ENCODE data around the gene ZFR.
"Not testable (repeated sequence)": the region's sequence is repeated elsewhere in the genome, so short reads cannot be mapped to it uniquely, and the experiment has no call there.

The ZFR gene

DNA sequence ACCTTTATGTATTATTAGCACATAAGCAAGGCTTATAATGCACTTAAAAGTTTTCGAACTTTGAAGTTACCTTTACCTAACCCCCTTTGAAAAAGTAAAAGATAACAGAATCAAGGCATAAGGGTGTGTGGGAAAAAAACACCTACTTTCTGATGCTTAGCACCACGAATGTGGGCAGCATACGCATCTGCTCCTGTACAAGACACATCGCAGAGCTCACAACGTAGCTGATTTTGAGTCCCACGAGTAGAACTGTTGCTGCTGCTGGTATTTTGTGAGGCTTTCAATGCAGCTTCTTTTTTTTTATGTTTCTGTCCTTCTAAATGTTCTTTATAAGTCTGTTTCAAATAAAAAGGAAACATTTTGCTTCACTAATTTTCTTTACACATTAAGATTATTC is 40.8 kb downstream of the ZFR start:
- no peak for DNase-seq

DNA sequence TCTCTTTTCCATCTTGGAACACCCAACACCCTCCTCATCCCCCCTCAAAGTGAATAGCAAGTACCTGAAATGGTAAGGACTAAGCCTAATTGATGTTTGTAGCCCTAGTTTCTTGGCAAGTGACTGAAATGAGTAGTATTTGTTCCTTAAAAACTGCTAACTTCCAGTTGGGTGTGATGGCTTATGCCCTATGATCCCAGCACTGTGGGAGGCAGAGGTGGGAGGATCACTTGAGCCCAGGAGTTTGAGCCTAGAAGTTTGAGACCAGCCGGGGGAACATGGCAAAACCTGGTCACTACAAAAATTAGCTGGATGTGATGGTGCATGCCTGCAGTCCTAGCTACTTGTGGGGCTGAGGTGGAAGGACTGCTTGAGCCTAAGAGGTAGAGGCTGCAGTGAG is 44.1 kb downstream of the ZFR start:
- DNase-seq = no peak

DNA sequence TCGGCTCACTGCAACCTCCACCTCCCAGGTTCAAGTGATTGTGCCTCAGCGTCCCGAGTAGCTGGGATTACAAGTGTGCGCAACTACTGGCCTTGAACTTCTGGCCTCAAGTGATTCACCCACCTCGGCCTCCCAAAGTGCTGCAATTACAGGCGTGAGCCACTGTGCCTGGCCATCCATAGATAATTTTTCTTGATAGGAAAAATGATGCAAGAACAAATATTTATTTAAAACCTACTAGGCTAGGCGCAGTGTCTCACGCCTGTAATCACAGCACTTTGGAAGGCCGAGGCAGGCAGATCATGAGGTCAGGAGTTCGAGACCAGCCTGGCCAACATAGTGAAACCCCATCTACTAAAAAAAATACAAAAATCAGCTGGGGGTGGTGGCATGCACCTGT is 45.8 kb downstream of the ZFR start:
- not testable (repeated sequence) for DNase-seq

GRCh38 chr5:32394981-32395380 is 49.6 kb downstream of the ZFR start:
- DNase-seq = no peak

DNA sequence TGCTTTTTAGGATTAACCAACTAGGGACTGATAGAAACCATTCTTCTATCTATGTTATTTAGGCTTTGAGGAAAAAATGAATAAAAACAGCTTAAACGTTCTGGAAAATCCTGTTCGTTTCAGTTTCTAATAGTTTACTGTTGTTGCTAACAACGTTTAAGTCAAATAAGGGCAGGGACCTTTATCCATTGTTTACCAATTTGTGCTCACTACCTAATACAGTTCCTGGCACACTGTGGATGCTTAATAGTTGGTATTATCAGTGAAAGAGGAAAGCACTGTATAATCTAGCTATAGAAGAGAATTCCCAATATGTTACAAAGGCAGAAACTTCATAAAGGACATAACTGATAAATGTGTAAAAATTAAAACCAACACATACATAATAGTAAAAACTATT is 52.5 kb downstream of the ZFR start:
- DNase-seq = no peak

- no peak for DNase-seq
Measured at GRCh38 chr5:32390819-32391591, 53.5 kb downstream of the ZFR start.

GRCh38 chr5:32388432-32389129 is 56.0 kb downstream of the ZFR start:
- DNase-seq = no peak

DNA sequence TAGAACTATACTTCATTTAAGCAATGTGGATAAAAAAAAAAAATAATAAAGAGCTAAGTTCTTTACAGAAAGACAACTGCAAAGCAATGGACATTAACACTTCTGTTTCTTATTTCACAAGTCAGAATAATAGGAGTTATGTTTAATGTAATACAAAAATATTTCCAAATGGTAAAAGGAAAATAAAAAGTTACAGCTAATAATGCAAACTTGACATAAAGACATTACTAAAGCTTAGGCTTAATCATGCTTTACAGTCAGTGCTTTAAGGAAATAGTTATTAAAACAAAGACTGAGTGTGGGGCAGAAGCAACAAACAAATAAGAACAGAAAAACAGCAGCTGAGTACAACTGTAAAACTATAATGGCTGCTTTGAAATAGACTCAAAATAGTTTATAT is 56.7 kb downstream of the ZFR start:
- no peak for DNase-seq

GRCh38 chr5:32387211-32387610 is 57.3 kb downstream of the ZFR start:
- DNase-seq = no peak

DNA sequence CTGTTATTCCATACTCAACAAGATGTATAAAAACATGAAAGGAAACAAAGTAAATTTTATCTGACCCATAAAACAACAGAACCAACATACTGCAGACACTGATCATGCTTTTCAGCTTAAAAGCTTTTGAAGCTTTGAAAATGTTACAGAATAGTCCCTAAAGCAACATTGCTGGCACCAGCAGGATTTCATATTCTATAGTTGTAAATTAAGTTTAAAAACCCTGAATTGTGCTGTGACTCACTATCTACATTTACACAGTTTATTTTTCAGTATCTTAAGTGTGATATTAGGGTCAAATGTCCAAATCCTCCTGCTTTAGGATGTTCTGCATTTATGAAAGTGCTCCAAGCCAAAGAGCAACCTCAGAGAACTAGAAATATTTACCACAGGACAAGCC is 59.9 kb downstream of the ZFR start:
- no peak for DNase-seq

GRCh38 chr5:32383586-32383985 is 61.0 kb downstream of the ZFR start:
- no peak for DNase-seq

GRCh38 chr5:32383065-32383464 is 61.5 kb downstream of the ZFR start:
- no peak for DNase-seq

DNA sequence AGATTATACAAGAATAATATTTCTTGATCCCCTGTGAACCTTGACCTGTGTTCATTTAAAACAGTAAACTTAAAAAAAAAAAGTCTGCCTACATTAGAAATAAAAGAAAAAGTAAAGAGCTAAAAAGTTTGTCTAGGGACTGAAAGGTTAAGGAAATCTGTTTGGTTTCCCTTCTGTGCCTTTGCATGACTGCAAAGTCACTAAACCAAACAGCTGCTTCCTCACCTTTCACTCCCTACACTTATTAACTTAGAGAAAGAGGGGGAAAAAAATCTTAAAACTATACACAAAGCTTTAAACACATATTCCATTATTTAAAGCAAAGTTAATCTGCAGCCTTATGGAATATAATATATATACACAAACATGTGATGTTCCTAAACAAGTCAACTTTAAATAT is 65.1 kb downstream of the ZFR start:
- no peak for DNase-seq

- no peak for DNase-seq
Measured at GRCh38 chr5:32378966-32379365, 65.6 kb downstream of the ZFR start.

DNA sequence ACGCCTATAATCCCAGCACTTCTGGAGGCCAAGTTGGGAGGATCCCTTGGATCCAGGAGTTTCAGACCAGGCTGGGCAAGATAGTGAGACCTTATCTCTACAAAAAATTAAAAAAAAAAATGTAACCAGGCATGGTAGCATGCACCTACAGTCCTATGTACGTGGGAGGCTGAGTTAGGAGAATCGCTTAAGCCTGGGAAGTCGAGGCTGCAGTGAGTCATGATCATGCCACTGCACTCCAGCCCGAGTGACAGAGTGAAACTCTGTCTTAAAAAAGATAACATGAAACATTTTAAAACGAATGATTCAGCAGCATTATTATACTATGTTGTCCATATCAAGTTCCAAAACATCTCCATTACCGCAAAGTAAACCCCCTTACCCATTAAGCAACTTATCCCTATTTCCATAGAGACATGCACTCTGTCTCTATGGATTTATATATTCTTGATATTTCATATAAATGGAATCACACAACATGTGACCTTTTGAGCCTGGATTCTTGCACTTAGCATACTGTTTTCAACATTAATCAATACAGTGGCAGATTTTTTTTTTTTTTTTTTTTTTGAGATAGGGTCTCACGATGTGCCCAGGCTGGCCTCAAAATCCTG is 74.9 kb downstream of the ZFR start:
- DNase-seq = no peak

- no peak for DNase-seq
Measured at GRCh38 chr5:32369032-32369431, 75.5 kb downstream of the ZFR start.

DNA sequence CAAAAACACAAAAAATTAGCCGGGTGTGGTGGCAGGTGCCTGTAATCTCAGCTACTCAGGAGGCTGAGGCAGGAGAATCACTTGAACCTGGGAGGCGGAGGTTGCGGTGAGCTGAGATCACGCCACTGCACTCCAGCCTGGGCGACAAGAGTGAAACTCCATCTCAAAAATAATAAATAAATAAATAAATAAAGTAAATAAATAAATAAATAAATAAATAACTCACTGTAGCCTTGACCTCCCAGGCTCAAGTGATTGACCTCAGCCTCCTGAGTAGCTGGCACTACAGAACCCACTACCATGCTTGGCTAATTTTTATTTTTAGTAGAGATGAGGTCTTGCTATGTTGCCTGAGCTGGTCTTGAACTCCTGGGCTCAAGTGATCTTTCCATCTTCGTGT is 77.3 kb downstream of the ZFR start:
- DNase-seq = not testable (repeated sequence)

- DNase-seq = no peak
Measured at GRCh38 chr5:32365623-32366022, 78.9 kb downstream of the ZFR start.

DNA sequence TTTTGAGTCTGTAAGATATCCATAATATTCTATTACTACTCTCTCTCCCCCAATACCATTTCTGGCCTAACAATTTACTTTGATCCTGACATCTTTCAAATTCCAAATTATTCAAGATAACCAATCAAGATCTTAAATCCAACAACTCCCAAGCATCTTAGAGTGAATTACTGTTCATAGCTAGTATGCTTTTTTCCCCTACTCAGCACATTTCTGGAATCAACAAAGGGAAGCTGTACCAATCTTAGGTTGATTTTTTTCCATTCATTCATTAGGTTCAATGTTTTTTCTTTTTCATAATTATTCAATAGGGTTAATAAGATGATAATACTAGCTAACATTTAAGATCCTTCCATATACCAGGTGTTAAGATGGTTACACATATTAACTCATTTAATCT is 81.5 kb downstream of the ZFR start:
- DNase-seq = no peak

- DNase-seq = no peak
Measured at GRCh38 chr5:32362527-32362926, 82.0 kb downstream of the ZFR start.

DNA sequence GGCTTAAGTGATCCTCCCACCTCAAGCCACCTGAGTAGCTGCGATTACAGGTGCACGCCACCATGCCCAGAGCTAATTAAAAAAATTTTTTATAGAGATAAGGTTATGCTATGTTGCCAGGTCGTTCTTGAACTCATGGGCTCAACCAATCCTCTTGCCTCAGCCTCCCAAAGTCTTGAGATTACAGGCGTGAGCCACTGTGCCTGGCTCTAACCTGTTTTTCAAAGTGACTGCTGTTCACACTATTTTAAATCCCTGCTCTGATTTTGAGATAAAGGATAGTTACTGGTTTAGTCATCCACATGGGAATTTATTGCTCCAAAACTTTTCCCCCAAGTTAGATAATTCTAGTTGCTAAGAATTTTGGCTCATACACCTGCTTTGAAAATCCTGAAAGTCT is 83.6 kb downstream of the ZFR start:
- DNase-seq = no peak

DNA sequence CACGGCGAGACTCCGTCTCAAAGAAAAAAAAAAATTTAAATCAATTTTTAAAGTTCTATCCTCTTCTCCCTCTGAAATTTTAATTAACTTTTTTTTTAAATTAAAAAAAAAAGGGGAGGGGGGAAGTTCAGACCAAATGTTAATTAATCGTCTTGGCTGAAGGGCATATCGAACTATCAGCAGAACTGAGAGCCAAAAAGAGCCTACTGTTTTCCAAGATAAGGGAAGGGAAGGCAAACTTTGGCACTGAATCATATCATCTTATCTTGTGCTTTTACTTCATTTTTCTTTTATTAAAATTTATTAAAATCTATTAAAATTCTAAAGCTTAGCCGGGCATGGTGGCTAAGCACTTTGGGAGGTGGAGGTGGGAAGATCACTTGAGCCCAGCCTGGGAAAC is 85.9 kb downstream of the ZFR start:
- DNase-seq = no peak

DNA sequence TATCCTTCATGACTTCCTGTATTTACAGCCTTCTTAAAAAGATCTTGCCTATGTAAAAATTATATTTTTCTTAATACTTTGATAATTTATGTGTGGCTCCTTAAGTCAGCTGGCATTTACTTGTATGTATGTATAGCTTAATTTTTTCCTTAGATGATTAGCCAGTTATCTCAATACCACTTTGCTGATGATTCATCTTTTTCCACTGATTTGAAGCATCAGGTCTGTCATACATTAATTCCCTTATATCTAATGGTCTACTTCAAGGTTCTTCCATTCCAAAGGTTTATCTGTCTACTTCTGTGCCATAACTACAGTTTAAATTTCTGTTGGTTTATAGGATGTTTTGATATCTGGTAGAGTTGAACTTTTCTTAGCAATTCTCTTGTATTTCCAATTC is 86.9 kb downstream of the ZFR start:
- no peak for DNase-seq

GRCh38 chr5:32355686-32356085 is 88.9 kb downstream of the ZFR start:
- no peak for DNase-seq

All from NCI-H187 treated with DMSO at 0.1 percent for 48 hours (cell line).